Brain microvascular endothelial cell (primary cell): Measurements from ENCODE around the gene ABLIM2.

ENCODE experiments used
- DNase-seq: peaks from one replicate; pipeline ENCODE4 v3.0.0-alpha.2; 2020
- H3K27ac ChIP-seq: fragments of 250-450 bp; sonication (Bioruptor Pico); 2 replicates; pipeline ENCODE4 v1.5.1; 2020; ENCODE audit warnings: mild to moderate bottlenecking, moderate library complexity
- H3K27me3 ChIP-seq: fragments of 250-450 bp; sonication (Bioruptor Pico); replicated peaks from 2 replicates; pipeline ENCODE4 v1.5.1; 2020; ENCODE audit warnings: mild to moderate bottlenecking
- H3K36me3 ChIP-seq: fragments of 250-450 bp; sonication (Bioruptor Pico); replicated peaks from 2 replicates; pipeline ENCODE4 v1.5.1; 2020; ENCODE audit warnings: mild to moderate bottlenecking
- H3K4me3 ChIP-seq: 2 replicates; pipeline ENCODE4 v1.5.1; 2011; ENCODE audit warnings: low read depth, mild to moderate bottlenecking, control low read depth, low read length, moderate library complexity
- CTCF ChIP-seq: IDR thresholded peaks from 2 replicates; pipeline ENCODE4 v1.5.1; 2011; ENCODE audit warnings: low read depth, mild to moderate bottlenecking, moderate library complexity, low read length, control low read depth, inconsistent platforms; ENCODE audit errors: missing control alignments
- in situ Hi-C: cut with HindIII; loops from 2 replicates; pipeline ENCODE4 v1.10.0; 2017; ENCODE audit warnings: low sequenced_read_pairs, low pct_ligation_motif_present

Gene ABLIM2

DNA sequence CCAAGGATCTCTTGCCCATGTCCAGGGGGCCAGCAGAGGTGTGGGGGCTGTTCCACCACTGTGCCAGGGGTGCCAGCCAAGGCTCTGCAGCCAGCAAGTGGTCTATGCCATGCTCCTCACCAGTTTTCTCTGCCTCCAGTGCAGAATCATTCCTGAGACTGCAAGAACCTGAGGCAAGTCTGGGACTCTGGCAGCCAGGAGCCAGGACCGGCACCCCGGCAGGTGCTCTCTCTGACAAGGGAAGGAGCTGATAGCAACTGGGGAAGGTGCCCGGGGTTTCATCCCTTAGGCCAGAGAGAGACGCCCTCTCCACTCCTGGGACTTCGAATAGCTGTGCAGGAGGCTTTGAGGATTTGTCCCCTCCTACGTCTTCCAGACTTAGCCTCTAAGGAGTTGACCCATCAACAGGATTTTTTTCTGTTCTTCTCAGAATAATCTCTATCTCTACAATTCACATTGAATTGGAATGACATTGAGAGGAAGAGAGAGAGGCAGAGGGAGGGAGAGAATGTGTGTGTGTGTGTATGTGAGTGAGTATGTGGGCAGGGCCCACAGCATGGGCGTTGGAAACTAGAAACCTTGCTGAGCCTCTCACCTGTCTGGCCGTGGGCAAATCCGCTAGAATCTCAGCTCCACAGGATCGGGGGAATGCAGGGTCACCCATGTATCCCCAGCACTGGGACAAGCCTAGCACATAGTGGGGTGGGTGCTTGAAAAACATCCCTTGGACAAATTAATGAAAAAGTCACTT lies 144.5 kb downstream of the ABLIM2 start:
- H3K27me3 ChIP-seq: peaks cover 17% of the 10 kb centered on the region
- no peaks in the 10 kb centered on the region for H3K36me3 ChIP-seq
- H3K4me3 ChIP-seq: no peak overlapping the region
- no peak for DNase-seq
- in situ Hi-C loops: no loop called here
- no peak for TF ChIP-seq CTCF
- H3K27ac ChIP-seq: no peak overlapping the region

DNA sequence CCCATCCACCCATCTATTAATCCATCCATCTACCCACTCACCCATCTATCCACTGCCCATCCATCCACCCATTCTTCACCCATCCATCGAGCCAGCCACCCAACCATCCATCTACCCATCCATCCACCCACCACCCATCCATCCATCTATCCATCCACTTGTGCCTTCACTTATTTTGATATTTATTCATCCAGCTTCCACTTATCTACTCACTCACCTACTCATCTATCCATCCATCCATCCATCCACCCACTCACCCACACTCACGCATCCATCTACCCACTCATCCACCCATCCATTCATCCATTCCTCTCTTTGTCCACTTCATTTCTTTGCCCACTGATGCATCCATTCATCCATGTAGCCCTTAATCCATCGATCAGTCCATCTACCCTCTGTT lies 146.1 kb downstream of the ABLIM2 start:
- Histone ChIP-seq H3K36me3 (no peaks in the 10 kb centered on the region), H3K27me3 (peaks cover 11% of the 10 kb centered on the region), H3K27ac (no peak overlapping the region), H3K4me3 (no peak overlapping the region)
- TF ChIP-seq CTCF: no peak
- no peak for DNase-seq
- in situ Hi-C loops: no loop called here

DNA sequence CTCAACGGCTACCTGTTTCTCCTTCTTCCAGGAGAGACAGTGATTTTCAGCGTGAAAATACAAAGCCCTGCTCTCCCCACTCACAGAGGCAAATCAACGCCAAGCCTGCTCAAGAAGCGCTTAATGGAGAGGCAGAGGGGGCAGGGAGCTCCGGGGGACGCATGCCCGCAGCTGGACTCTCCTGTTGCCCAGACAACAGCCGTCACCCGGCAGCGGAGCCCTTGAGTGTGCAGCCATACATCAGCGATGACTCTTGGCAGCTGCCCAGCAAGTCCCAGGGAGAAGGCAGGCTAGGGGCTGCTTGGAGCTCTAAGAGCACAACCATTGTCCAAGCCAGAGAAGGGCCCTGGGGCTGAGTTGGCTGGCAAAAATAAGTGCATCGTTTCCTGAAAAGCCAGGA lies 148.0 kb downstream of the ABLIM2 start:
- Histone ChIP-seq H3K27ac (no peak overlapping the region), H3K27me3 (peaks cover 9% of the 10 kb centered on the region)
- DNase-seq: peak; percentile 54

GRCh38 chr4:8009710-8010511 lies 148.7 kb downstream of the ABLIM2 start:
- Histone ChIP-seq H3K36me3 (no peaks in the 10 kb centered on the region), H3K27ac (no peak overlapping the region), H3K27me3 (peaks cover 4% of the 10 kb centered on the region), H3K4me3 (no peak overlapping the region)
- no peak for TF ChIP-seq CTCF
- no peak for DNase-seq
- in situ Hi-C loops: no loop called here

More for the DNA sequence above, 148.0 kb downstream of the ABLIM2 start:
- H3K4me3 ChIP-seq: no peak overlapping the region
- TF ChIP-seq CTCF: no peak
- H3K36me3 ChIP-seq: no peaks in the 10 kb centered on the region
- in situ Hi-C loops: no loop called here

DNA sequence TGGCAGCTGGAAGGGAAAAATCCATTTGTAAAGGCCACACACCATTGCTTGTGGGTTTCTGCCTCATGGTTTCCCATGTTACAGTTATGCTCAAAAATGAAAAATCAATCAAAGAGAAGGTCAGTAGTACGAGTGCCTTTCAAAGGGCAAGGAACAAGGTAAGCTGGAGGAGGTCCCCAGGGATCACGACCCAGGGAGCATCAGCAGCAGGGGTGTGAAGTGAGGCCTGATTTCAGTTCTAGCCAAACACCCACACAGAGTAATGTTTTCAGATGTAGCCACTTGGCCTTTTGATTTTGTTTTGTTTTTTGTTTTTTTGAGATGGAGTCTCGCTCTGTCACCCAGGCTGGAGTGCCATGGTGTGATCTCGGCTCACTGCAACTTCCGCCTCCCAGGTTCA lies 149.5 kb downstream of the ABLIM2 start:
- no peak overlapping the region for H3K4me3 ChIP-seq
- in situ Hi-C loops: no loop called here
- no peak for TF ChIP-seq CTCF
- no peak for DNase-seq
- no peaks in the 10 kb centered on the region for H3K36me3 ChIP-seq
- no peak overlapping the region for H3K27ac ChIP-seq
- H3K27me3 ChIP-seq: peaks cover 4% of the 10 kb centered on the region
